ENCODE data around the gene OR4D9.
"Not testable (repeated sequence)": the region's sequence is repeated elsewhere in the genome, so short reads cannot be mapped to it uniquely, and the experiment has no call there.

OR4D9 gene

DNA sequence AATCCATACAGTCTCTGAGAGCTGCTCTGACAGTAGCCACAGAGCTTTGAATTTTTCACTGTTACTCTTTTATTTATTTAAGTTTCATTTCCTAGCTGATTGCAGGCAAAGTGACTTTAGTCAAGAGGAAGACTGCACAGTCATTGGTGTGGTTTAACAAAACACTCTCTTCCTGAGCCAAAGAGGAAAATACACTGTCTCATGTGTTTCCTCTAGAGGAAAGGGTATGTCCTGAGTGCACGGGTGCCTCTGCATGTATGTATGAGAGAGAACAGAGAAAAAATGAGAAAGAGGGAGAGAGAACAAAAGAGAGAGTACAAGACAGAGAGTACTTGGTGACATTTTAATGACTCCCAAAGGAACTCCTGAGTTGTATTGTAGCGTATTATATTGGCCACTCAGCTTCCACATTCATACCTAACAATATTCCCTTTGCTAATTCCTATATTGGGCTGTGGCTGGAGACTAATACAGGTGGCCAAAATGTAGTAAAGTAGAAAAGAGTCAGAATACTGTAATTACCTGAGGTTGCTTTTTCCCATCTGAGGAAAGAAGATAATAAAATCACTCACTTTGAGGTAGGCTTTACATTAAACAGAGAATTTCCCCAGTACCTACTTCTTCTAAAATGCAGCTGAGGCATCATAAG is at the start of gene OR4D9:
Gene OR4D9 (plus strand): TSS at position 599 of the 649 bp plus-strand sequence. CDS start 3,374 bp downstream, outside the sequence.
- H3K4me1 Mint-ChIP-seq (ENCODE audit: low read depth) = peaks cover 16% of the 10 kb centered on the region
- no peak within 1 kb of the TSS for H3K27ac Mint-ChIP-seq
- H3K9me3 Mint-ChIP-seq = no peaks in the 10 kb centered on the region
- H3K4me3 Mint-ChIP-seq = no peak within 1 kb of the TSS
- no peaks in the 10 kb centered on the region for H3K27me3 Mint-ChIP-seq
- H3K36me3 Mint-ChIP-seq (ENCODE audit: low read depth) = no peaks in the 10 kb centered on the region

DNA sequence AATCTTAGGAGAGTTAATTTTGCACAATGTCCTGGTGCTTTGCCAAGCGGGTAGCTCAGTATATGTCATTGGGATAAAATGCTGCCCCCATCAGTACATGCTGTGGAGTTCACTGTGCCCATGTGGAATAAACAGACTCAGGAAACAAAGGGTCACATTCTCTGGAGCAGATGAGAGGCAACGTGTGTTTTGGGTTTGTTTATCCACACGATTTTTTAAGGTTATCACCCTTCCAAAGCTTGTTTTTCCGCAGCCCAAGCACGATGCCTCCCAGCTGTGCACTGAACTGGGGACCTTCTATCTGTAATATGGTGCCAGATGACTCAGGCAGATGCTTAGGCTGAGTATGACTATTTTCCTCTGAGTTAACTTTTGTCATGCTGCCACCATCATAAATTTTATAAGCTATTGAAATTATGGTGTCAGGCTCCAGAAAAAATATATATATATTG is 48.1 kb upstream of the OR4D9 start:
- peaks cover 5% of the 10 kb centered on the region for H3K27me3 Mint-ChIP-seq
- no peaks in the 10 kb centered on the region for H3K9me3 Mint-ChIP-seq
- H3K27ac Mint-ChIP-seq = no peak overlapping the region

DNA sequence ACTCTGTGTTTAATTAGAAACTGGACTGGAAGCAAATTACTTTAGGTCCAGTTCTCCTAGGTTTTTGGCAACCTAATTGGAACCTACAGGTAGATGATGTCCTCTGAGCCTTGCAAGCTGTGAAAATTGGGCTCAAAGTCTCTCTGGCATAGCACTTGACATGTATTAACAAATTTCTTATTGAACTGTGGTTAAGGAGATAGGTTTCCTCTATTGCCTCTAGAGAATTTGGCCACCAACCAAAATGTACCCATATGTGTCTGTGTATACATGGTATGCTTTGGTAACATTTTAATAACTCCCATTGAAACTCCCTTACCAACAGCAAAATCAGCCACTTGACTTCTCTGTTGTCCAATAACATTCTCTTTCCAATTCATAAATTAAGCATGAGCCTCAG is 38.3 kb upstream of the OR4D9 start, which contains the start of gene OR4D10:
Gene OR4D10 (plus strand): TSS at position 301 of the 400 bp plus-strand sequence. CDS start 4,115 bp downstream, outside the sequence.
- Mint-ChIP-seq H3K4me1 (ENCODE audit: low read depth) (no peaks in the 10 kb centered on the region), H3K36me3 (ENCODE audit: low read depth) (no peaks in the 10 kb centered on the region), H3K27ac (no peak within 1 kb of the TSS), H3K9me3 (no peaks in the 10 kb centered on the region), H3K27me3 (peaks cover 12% of the 10 kb centered on the region), H3K4me3 (no peak within 1 kb of the TSS)

More for the DNA sequence above, 48.1 kb upstream of the OR4D9 start:
- Mint-ChIP-seq H3K4me1 (ENCODE audit: low read depth) (no peaks in the 10 kb centered on the region), H3K4me3 (no peak overlapping the region), H3K36me3 (ENCODE audit: low read depth) (no peaks in the 10 kb centered on the region)

DNA sequence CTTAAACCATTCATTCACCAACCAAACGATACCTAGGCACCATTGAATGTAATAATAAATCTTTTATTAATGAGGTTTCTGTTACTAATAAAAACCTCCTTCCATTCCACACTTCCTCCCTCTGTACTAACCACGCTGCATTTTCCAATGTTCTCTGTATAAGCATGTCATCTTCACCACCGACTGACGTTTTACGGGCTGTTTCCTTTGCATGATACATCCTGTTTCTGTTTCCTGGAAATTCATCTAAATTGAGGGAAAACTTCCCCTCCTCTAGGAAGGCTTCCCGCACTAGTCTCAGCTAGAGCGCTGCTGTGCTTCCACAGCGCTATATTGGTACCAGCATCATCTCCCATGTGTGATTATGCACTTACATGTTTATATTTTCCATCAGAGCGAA is 36.2 kb upstream of the OR4D9 start:
- peaks cover 12% of the 10 kb centered on the region for H3K27me3 Mint-ChIP-seq
- no peaks in the 10 kb centered on the region for H3K4me1 Mint-ChIP-seq (ENCODE audit: low read depth)
- no peak overlapping the region for H3K27ac Mint-ChIP-seq
- no peaks in the 10 kb centered on the region for H3K9me3 Mint-ChIP-seq
- H3K36me3 Mint-ChIP-seq (ENCODE audit: low read depth) = no peaks in the 10 kb centered on the region
- no peak overlapping the region for H3K4me3 Mint-ChIP-seq

DNA sequence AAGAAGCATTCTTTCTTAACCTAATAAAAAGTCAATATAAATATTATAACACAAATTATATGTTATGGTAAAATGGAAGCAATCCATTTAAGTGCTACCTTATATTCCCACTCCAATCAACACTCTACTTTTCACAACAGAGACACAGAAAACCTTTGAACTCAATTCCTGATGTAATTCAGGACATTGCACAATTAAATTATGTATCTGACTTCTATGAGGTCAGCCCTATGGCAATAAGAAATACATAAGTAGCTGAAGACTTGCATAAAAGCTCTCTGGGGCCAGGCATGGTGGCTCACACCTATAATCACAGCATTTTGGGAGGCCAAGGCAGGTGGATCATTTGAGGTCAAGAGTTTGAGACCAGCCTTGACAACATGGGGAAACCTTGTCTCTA is 31.4 kb upstream of the OR4D9 start:
- H3K4me3 Mint-ChIP-seq = no peak overlapping the region
- H3K4me1 Mint-ChIP-seq (ENCODE audit: low read depth) = no peaks in the 10 kb centered on the region
- no peak overlapping the region for H3K27ac Mint-ChIP-seq

DNA sequence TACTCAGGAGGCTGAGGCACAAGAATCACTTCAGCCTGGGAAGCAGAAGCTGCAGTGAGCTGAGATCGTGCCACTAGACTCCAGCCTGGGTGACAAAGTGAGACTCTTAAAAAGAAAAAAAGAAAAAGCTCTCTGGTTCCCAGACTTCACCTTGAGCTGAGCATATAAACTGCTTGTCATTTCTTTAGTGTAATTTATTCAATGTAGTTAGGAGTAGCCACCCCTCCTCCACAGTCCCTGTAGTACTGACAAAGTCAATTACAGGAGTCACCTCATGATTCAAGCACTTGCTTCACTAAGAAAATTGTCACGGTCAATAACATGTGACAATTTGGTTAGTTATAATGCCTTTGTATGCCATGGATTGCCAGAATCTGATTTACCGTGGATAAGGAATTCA is 31.0 kb upstream of the OR4D9 start:
- H3K4me3 Mint-ChIP-seq = no peak overlapping the region
- H3K36me3 Mint-ChIP-seq (ENCODE audit: low read depth) = no peaks in the 10 kb centered on the region
- H3K27me3 Mint-ChIP-seq = peaks cover 5% of the 10 kb centered on the region
- no peaks in the 10 kb centered on the region for H3K4me1 Mint-ChIP-seq (ENCODE audit: low read depth)
- H3K9me3 Mint-ChIP-seq = no peaks in the 10 kb centered on the region
- no peak overlapping the region for H3K27ac Mint-ChIP-seq

More for the DNA sequence above, 31.4 kb upstream of the OR4D9 start:
- Mint-ChIP-seq H3K27me3 (peaks cover 9% of the 10 kb centered on the region), H3K36me3 (ENCODE audit: low read depth) (no peaks in the 10 kb centered on the region), H3K9me3 (no peaks in the 10 kb centered on the region)

DNA sequence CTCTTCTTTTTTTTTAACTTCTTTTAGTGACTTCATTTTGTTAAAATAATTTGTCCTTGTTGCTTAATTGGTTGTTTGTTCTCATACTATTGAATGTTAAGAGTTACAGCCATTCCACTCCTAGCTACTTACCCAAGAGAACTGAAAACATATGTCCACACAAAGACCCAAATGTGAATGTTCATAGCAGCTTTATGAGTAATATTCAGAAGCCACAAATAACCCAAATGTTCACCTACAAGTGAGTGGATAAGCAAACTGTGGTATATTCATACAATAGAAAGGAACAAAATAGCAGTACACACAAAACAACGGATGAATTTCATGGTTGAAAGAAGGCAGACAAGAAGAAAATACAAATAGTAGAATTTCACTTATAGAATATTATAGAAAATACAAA is 9.4 kb upstream of the OR4D9 start:
- H3K27ac Mint-ChIP-seq = no peak overlapping the region
- no peaks in the 10 kb centered on the region for H3K9me3 Mint-ChIP-seq
- no peak overlapping the region for H3K4me3 Mint-ChIP-seq
- H3K4me1 Mint-ChIP-seq (ENCODE audit: low read depth) = peaks cover 4% of the 10 kb centered on the region
- no peaks in the 10 kb centered on the region for H3K36me3 Mint-ChIP-seq (ENCODE audit: low read depth)
- peaks cover 9% of the 10 kb centered on the region for H3K27me3 Mint-ChIP-seq

DNA sequence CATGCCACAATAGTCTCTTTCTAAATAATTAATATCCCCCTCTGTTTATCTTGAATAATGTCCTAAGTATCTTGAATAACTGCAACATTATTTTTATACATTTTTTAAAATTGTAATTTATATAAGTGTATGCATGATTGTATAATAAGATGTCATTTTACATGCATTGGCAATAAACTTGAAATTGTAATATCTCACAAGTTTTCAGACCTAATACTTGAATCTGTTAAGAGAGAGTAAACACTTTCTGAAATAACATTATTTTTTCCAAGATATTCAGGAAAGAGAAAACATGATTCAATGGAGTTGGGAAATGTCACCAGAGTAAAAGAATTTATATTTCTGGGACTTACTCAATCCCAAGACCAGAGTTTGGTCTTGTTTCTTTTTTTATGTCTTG is 8.1 kb upstream of the OR4D9 start, which contains the start of gene OR4D11:
Gene OR4D11 (plus strand): TSS at position 301 of the 400 bp plus-strand sequence. CDS start 0 bp downstream, at position 301.
- Mint-ChIP-seq H3K27me3 (peaks cover 4% of the 10 kb centered on the region), H3K4me1 (ENCODE audit: low read depth) (peaks cover 4% of the 10 kb centered on the region), H3K4me3 (no peak within 1 kb of the TSS)

DNA sequence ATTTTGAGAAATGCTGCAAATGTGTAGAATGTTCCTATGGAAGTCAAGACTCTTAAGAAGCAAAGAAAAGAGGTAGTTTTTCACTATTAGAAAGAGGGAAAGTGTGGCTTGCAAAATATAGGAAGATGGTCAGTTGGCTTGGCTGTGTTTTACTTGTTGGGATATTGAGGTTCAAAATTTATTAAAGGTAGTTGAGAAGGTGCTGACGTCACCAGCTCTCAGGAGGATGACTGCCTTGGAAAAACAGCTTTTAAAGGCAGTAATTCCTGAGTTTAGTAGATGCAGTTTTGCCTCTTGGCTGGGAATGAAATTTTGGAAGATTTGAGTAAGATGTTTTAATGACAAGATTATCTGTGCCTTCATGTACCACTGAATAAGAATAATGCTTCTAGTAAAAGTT is 336 bp downstream of the OR4D9 start:
- no peaks in the 10 kb centered on the region for H3K27me3 Mint-ChIP-seq
- H3K4me3 Mint-ChIP-seq = no peak overlapping the region
- H3K9me3 Mint-ChIP-seq = no peaks in the 10 kb centered on the region
- no peak overlapping the region for H3K27ac Mint-ChIP-seq
- H3K4me1 Mint-ChIP-seq (ENCODE audit: low read depth) = peaks cover 16% of the 10 kb centered on the region
- no peaks in the 10 kb centered on the region for H3K36me3 Mint-ChIP-seq (ENCODE audit: low read depth)

More for the DNA sequence above, 8.1 kb upstream of the OR4D9 start, which contains the start of gene OR4D11:
- H3K36me3 Mint-ChIP-seq (ENCODE audit: low read depth) = no peaks in the 10 kb centered on the region
- no peaks in the 10 kb centered on the region for H3K9me3 Mint-ChIP-seq
- no peak within 1 kb of the TSS for H3K27ac Mint-ChIP-seq

DNA sequence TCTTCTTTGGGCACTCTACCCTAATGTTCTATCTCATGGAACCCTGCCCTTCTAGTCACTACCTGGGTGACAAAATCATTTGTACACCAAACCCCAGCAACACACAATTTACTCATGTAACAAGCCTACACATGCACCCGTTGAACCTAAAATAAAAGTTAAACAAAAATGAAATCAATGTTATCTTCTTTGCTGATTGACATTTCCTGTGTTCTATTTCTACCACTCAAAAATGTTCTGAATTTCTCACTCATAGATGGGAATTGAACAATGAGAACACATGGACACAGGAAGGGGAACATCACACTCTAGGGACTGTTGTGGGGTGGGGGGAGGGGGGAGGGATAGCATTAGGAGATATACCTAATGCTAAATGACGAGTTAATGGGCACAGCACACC is 8.8 kb downstream of the OR4D9 start:
- not testable (repeated sequence) for H3K4me3 Mint-ChIP-seq; H3K27me3 Mint-ChIP-seq; H3K36me3 Mint-ChIP-seq (ENCODE audit: low read depth); H3K27ac Mint-ChIP-seq; H3K9me3 Mint-ChIP-seq; H3K4me1 Mint-ChIP-seq (ENCODE audit: low read depth)

DNA sequence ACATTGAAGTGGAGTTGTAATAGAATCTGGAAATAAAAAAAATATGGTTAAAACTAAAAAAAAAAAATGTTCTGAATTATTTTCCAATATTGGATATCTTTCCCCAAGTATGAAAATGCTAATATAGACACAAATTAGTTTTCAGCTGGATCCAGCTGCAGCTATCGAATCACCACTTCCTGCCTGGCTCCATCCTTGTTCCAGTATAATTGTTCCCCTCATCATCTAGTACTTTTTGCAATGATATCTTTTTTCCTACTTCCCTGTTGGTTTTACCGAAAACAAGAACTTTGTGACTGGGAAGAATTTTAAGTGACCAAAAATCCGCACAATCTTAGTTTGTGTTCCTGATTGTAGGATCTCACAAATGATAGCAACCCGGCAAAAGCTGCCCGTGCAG is 9.4 kb downstream of the OR4D9 start:
- no peak overlapping the region for H3K27ac Mint-ChIP-seq
- H3K4me3 Mint-ChIP-seq = no peak overlapping the region
- no peaks in the 10 kb centered on the region for H3K9me3 Mint-ChIP-seq
- no peaks in the 10 kb centered on the region for H3K36me3 Mint-ChIP-seq (ENCODE audit: low read depth)
- H3K4me1 Mint-ChIP-seq (ENCODE audit: low read depth) = no peaks in the 10 kb centered on the region
- no peaks in the 10 kb centered on the region for H3K27me3 Mint-ChIP-seq

DNA sequence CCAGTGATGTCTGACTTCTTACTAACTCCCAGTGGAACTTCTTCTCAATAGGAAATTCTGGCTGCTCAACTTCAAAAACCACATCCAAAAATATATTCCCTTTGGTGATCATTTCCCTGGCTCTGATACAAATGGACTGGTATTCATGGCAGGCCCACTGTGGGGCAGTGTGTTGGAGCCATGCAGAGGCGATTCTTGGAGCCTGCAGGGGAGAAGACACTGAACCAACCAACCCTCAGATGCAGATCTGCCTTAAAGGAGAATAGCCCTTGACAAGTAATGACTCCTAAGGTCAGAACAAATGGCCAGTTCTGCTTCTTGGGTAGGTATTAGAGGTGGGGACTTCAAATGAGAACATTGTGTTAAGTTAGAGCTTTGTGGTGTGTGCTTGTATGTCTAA is 12.2 kb downstream of the OR4D9 start:
- Mint-ChIP-seq H3K4me3 (no peak overlapping the region), H3K9me3 (no peaks in the 10 kb centered on the region), H3K27ac (no peak overlapping the region), H3K27me3 (no peaks in the 10 kb centered on the region), H3K36me3 (ENCODE audit: low read depth) (no peaks in the 10 kb centered on the region), H3K4me1 (ENCODE audit: low read depth) (no peaks in the 10 kb centered on the region)

DNA sequence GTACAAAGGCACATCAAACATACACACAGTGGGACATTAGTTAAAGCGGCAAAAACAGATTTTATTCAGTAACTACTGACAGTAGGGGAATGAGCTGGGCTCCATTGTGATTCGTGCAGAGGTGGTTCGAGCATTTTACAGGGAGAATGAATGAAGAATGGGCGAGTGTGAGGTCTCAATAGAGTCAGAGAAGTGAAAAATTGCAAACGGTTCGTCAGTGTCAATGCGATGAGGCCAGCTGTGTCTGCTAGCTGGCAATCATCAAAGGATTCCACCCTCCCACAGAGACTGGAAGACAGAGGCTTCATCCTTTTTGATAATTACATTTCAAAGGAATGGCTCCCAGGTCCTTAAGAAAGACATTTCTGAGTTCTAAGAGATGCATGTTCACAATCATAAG is 17.4 kb downstream of the OR4D9 start:
- H3K27ac Mint-ChIP-seq = no peak overlapping the region
- no peak overlapping the region for H3K4me3 Mint-ChIP-seq
- H3K9me3 Mint-ChIP-seq = no peaks in the 10 kb centered on the region
- no peaks in the 10 kb centered on the region for H3K36me3 Mint-ChIP-seq (ENCODE audit: low read depth)
- no peaks in the 10 kb centered on the region for H3K4me1 Mint-ChIP-seq (ENCODE audit: low read depth)
- peaks cover 5% of the 10 kb centered on the region for H3K27me3 Mint-ChIP-seq

DNA sequence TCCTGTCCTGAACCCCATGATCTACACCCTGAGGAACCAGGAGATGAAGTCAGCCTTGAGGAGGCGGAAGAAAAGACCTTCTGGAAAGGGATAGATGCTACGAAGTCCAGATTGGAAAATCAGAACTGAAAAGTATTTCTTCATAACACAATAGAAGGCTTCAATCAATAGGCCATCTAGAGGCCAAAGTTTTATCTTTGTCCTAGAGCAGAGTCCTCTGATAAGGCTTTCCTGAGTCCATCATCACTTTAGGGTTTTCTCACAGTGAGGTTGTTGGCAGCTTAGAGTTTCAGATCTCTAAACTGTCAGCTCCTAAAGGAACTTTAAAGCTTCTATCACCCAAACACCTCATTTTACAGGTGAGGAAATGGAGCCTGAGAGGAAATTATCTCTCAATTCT is 21.3 kb downstream of the OR4D9 start:
- no peaks in the 10 kb centered on the region for H3K36me3 Mint-ChIP-seq (ENCODE audit: low read depth)
- H3K27ac Mint-ChIP-seq = no peak overlapping the region
- H3K4me1 Mint-ChIP-seq (ENCODE audit: low read depth) = peaks cover 8% of the 10 kb centered on the region
- H3K27me3 Mint-ChIP-seq = peaks cover 5% of the 10 kb centered on the region
- no peaks in the 10 kb centered on the region for H3K9me3 Mint-ChIP-seq
- no peak overlapping the region for H3K4me3 Mint-ChIP-seq

DNA sequence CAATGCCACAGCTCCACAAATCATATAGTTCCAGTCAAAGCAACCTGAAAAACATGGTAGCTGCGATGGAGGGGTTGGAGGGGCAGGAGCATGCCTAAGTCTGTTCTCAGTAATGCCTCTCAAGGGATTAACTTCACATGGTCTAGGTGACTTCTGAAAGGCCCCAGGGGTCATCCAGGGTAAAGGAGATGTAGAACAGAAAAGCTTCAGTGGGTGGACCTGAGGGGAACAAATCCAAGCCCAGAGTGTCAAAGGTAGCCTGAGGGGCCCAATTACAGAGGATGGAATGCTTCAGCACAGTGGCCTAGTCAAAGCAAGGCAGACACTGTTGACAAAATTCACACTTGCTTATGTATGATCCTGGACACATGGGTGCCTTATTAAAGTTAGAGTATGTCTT is 23.3 kb downstream of the OR4D9 start:
- Mint-ChIP-seq H3K27ac (no peak overlapping the region), H3K4me1 (ENCODE audit: low read depth) (peaks cover 12% of the 10 kb centered on the region), H3K9me3 (no peaks in the 10 kb centered on the region), H3K27me3 (peaks cover 5% of the 10 kb centered on the region), H3K36me3 (ENCODE audit: low read depth) (no peaks in the 10 kb centered on the region), H3K4me3 (no peak overlapping the region)
